ENCODE data around the gene SMURF2. TPM values are rescaled to one million over a fixed set of nuclear protein-coding genes. Genes with fewer than 3 reads are reported as not detected.

SMURF2 gene
- total RNA-seq, 1 donor from 2014 or later = 28.4 TPM

DNA sequence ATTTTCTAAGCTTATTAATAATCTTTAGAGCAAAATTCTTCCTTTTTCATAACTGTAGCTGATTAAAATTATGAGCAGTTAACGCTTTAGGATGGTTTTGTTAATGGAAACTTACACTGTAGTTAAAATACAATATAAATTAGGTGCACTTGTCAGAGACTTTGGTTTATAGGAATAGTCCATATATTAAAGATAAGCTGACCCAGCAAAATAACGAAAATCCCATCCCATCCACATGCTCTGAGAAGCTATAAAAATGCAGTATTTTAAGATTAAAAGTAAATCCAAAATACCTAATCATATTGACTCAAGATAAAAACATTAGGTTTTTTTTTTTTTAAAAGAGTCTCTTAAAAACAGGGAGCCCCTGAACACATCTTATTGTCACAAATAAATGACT is 117.4 kb downstream of the SMURF2 start:
- DNase-seq (ENCODE audit: low spot score) = no peak

- no peak for DNase-seq (ENCODE audit: low spot score)
These were observed 121.9 kb downstream of the SMURF2 start for GRCh38 chr17:64540118-64540776.

- DNase-seq (ENCODE audit: low spot score) = no peak
These were observed 123.5 kb downstream of the SMURF2 start for GRCh38 chr17:64538508-64539130.

DNA sequence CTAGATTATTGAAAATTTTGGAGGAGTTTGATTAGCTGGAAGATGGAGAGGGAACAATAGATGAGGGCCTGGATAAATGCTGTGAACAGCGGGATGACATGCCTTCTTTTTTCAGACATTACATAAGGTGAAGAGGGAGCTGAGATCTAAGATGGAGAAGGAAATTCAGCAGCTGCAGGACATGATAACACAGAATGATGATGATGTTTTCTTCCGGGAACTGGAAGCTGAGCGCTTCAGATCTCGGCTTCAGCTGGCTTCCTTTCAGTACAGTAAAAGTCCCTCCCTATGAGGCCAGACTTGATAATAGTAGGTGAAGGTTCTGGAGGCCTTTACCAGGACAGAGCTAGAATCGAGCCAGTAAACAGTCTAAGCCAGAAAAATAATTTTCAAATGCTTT is 124.6 kb downstream of the SMURF2 start:
- no peak for DNase-seq (ENCODE audit: low spot score)

- no peak for DNase-seq (ENCODE audit: low spot score)
These were observed 125.2 kb downstream of the SMURF2 start for GRCh38 chr17:64536913-64537312.

DNA sequence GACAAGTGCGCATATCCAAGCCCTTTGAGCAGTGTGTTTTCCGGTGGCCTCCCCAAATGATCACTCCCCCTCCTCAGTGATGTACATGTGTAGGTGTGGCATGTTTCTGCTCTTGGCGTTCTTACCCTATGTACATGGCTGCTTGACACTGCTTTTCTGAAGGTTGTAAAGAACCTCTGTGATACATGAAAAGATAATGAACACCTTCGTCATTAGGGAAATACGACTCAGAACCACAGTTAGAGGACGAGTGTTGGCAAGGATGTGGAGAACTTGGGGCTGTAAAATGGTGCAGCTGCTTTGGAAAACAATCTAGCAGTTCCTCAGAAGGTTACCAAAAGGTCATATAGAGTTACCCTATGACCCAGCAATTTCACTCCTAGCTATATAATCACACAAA is 126.8 kb downstream of the SMURF2 start:
- no peak for DNase-seq (ENCODE audit: low spot score)

DNA sequence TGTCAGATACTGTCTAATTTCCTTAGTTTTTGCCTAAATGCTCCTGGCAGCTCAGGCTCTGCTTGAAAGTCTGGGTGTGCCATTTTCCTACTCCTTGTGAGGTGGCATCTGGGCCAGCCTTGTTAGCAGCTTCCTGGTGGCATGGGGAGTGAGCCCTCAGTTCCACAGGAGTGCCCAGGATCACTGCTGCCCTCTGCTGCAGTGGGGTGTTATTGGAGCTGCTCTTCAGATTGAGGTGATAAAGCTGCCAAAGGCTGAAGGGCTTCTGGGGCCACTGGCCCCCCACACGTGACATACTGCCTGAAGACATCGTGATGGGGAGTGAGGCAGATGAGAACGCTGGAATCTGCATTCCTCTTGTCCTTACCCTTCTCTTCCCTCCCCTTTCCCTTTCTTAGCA is 127.9 kb downstream of the SMURF2 start:
- DNase-seq (ENCODE audit: low spot score) = no peak

DNA sequence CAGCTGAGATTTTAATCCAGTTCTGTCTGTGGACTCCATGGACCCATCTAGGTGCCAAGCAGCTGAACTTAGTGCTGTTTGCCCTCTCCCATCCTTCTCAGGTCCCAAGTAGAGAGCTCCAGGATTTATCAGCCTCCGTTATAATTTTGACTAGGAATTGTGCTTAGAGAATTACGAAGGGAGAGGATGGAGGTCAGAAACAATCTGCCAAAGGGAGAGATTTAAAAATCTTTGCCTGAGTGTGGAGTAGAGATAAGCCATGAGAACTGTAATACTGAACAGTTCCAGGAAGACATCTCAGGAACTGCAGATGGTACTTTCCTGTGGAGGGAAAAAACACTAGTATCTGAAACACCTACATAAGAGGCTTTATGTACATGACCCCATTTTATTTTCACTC is 128.3 kb downstream of the SMURF2 start:
- no peak for DNase-seq (ENCODE audit: low spot score)

GRCh38 chr17:64532409-64532808 is 129.7 kb downstream of the SMURF2 start:
- DNase-seq (ENCODE audit: low spot score) = no peak

GRCh38 chr17:64531955-64532371 is 130.1 kb downstream of the SMURF2 start:
- no peak for DNase-seq (ENCODE audit: low spot score)

DNA sequence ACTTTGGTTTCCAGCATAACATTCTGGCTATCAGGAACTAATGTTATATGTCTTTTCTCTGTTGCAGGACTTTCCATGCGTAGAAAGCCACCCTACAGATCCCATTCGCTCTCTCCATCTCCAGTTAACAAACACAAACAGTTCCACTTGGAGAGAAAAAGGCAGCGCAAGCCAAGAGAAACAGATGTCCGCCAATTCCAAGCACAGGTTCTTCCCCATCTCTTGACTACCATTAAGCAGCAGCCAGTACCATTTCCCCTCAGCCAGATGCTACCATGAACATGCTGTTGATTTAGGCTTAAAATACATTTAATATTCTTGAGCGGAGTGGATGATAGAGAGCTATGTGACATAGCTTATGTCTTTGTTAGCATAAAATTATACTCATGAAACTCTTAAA is 132.9 kb downstream of the SMURF2 start:
- no peak for DNase-seq (ENCODE audit: low spot score)

- no peak for DNase-seq (ENCODE audit: low spot score)
These were observed 134.2 kb downstream of the SMURF2 start for GRCh38 chr17:64527914-64528313.

DNA sequence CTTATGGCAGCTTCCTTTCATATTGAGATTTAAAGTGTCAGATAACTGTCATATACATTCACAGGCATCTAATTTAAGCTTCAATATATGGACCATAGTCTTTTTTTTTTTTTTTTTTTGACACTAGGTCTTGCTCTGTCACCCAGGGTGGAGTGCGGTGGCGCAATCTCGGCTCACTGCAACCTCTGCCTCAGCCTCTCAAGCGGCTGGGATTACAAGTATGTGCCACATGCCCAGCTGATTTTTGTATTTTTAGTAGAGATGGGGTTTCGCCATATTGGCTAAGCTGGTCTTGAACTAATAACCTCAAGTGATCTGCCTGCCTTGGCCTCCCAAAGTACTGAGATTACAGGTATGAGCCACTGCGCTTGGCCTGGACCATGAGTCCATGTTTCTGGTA is 141.7 kb downstream of the SMURF2 start:
- no peak for DNase-seq (ENCODE audit: low spot score)

GRCh38 chr17:64519601-64520000 is 142.5 kb downstream of the SMURF2 start:
- DNase-seq (ENCODE audit: low spot score) = no peak

- DNase-seq (ENCODE audit: low spot score) = no peak
These were observed 146.3 kb downstream of the SMURF2 start for GRCh38 chr17:64515829-64516228.

GRCh38 chr17:64515419-64515818 is 146.7 kb downstream of the SMURF2 start:
- no peak for DNase-seq (ENCODE audit: low spot score)

DNA sequence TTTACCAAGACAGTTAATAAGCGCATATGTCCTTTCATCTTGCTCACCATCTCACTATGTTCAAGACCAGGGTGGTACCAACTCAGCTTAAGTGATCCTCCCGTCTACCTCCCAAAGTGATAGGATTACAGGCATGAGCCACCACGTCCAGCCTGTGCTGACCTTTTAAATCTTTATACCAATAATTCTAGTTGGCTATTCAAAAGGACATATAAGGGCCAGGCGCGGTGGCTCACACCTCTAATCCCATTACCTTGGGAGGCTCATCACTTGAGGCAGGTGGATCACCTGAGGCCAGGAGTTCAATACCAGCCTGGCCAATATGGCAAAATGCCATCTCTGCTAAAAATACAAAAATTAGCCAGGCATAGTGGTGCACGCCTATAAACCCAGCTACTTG is 152.9 kb downstream of the SMURF2 start:
- DNase-seq (ENCODE audit: low spot score) = no peak

- DNase-seq (ENCODE audit: low spot score) = no peak
These were observed 153.4 kb downstream of the SMURF2 start for GRCh38 chr17:64508683-64509082.

GRCh38 chr17:64507413-64507782 is 154.7 kb downstream of the SMURF2 start:
- DNase-seq (ENCODE audit: low spot score) = no peak

- peak; percentile 95 for DNase-seq (ENCODE audit: low spot score)
These were observed 155.3 kb downstream of the SMURF2 start, which contains the start of gene CEP95 for GRCh38 chr17:64506576-64507412. Gene CEP95 (plus strand): TSS chr17:64506977. CDS start chr17:64507098, 121 bp downstream.

- peak; percentile 100 for DNase-seq (ENCODE audit: low spot score)
These were observed 155.9 kb downstream of the SMURF2 start, which contains the start of gene DDX5 for GRCh38 chr17:64506201-64506575. Gene DDX5 (minus strand): TSS chr17:64506289. CDS start chr17:64506119, 170 bp downstream.
